ENCODE results near the gene NADK.
A peak's percentile ranks its signal among the peaks of the same experiment; 100 is the strongest.

NADK gene

GRCh38 chr1:1786836-1787605 is 8.8 kb upstream of the NADK start:
- DNase-seq (ENCODE audit: low read depth) = no peak

DNA sequence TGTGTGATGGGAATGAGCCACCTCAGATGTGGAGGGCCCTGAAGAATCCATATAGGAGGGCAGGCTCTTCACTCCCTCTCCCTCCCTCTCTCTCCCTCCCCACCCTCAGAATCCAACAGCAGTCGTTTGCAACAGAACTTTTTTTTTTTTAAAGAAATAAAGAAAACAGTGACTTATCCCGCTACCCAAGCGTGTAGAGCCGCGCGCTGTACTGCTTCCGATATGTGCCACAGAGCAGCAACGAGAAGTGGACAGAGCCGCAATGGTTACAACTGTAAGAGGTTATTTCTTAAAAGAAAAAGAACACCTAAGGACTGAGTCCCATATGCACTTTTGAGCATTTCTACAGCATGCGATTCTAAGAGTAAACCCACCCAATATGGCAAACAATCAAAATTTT is 7.4 kb upstream of the NADK start:
- DNase-seq (ENCODE audit: low read depth) = no peak

GRCh38 chr1:1784933-1785332 is 6.7 kb upstream of the NADK start:
- no peak for DNase-seq (ENCODE audit: low read depth)

DNA sequence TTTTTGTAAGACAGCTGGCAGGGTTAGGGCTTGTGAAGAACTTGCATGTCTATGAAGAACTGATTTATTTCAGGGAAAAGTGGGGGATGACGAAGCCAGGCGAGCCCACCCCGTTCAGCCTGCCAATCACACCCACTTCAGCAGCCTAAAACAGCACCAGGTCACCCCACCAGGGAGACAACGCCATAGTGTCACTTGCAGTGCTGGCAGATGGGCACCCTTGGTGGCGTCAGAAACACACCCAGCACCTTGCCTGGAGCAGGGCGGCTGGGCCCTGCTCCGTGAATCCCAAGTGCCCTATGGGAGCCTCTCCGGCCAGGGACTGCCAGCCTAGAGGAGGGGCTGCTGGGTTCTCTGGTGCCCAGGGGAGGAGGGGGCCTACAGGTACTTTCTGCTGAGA is 5.0 kb upstream of the NADK start:
- no peak for DNase-seq (ENCODE audit: low read depth)

DNA sequence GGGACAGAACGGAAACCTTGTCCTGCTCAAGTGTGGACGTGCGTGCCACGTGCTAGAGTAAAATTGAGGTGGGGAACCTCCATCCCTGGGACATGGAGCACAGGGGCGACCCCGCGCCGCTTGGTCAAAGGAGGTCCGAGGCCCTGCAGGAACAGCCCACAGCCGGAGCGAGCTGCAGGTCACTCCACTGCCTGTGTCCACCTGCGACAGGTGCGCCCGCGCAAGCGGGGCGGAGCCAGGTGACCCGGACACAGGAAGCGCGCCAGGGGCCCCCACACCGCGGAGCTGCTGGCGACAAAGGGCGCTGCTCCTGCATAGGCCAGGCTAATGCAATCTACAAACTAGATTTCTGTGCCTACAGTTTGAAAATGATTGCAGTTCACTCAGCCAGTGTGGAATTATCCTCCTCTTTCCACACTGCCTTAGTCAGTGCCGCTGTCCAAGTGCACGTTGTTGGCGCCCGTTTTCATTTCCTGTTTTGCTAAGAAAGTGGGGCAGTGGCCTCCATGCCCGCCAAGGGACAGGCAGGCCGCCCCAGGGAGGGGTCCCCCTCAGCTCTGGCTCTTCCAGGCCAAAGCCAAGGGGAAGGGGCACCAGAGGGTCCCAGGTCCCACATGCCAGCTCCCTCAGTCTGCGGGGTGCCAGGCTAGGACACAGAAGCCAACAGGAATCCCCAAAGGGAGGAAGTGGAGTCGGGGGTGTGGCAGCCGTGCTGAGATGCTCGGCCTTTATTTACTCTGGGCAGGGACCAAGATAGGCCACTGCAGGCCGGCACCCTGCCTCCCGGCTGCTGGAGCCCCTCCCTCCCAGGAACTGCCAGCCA is 4.3 kb upstream of the NADK start:
- DNase-seq (ENCODE audit: low read depth) = peak; percentile 79

- no peak for DNase-seq (ENCODE audit: low read depth)
Measured at GRCh38 chr1:1781526-1781903, 3.2 kb upstream of the NADK start.

GRCh38 chr1:1780598-1781525 is 2.6 kb upstream of the NADK start:
- DNase-seq (ENCODE audit: low read depth) = no peak

- DNase-seq (ENCODE audit: low read depth) = peak; percentile 60
Measured at GRCh38 chr1:1779691-1780597, 1.7 kb upstream of the NADK start.

- no peak for DNase-seq (ENCODE audit: low read depth)
Measured at GRCh38 chr1:1779320-1779675, 1.0 kb upstream of the NADK start.

DNA sequence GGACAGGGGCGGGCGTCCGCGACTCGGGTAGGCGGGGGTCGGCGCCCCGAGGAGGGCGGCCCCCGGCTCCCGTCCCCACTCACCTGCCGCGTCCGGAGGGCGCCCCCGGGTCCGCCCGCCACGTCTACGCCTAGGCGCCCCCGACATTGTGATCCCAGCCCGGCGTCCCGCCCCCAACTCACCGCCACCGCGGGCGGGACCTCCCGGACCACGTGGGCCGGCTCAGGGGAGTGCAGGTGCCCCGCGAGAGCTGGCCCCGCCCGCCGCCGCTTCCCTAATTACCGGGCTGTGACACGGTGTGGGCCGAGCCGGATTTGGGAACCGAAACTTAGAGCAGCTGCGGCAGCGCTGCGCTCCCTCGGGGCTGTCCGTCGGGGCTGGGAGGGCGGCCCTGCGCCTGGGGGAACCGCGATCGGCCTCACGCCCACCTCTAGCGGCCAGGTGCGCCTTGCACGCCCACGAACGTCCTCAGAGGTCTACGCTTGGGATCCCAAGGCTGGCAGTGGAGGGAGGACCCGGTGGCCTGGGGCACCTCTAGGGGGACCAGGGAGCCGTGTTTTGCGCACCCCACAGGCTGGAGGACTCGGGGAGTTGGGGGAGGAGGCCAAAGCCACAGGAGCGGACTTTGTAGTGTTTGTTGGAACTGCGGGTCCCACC is 521 bp upstream of the NADK start:
- DNase-seq (ENCODE audit: low read depth) = peak; percentile 35

- DNase-seq (ENCODE audit: low read depth) = peak; percentile 45
Measured at GRCh38 chr1:1777583-1777899, 729 bp downstream of the NADK start.

GRCh38 chr1:1776672-1777582 is 1.3 kb downstream of the NADK start:
- no peak for DNase-seq (ENCODE audit: low read depth)

DNA sequence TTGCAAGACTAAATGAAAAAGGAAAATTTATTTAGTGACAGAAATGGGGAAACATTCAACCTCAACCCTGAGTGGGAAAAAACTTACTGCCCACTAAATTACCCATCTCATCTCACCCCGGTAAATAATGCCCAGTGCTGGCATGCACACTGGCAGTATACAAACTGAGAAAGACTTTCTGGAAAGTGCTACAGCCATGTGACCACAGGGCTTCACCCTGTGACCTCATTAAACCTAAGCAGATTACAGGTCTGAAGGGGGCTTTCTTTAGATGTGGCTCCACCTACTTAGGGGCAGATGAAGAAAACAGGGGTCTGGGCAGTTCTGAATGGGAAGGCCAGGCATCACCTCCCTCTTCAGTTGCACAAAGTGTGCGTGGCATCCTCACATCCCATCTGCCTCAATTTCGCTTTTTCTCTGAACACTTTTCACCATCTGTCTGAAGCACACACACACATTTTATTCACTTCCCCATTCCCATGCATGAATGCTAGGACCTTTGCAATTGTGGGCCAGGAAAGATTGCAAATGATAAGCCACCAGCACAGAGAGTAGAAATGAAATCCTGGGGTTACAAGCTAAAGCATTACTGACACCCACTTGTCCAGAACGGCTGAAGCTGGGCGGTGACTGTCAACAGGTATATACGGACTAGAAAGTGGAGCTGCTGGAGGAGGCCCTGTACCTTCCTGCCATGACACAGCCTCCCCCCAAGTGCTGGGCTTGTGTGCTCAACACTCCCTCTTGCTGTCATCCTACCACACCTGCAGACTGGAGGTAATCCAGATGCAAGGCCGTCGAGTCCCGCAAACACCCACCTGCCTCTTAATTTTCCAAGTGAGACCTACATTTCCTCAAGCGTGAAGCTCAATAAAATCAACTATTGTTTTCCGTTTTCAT is 2.7 kb downstream of the NADK start:
- no peak for DNase-seq (ENCODE audit: low read depth)

DNA sequence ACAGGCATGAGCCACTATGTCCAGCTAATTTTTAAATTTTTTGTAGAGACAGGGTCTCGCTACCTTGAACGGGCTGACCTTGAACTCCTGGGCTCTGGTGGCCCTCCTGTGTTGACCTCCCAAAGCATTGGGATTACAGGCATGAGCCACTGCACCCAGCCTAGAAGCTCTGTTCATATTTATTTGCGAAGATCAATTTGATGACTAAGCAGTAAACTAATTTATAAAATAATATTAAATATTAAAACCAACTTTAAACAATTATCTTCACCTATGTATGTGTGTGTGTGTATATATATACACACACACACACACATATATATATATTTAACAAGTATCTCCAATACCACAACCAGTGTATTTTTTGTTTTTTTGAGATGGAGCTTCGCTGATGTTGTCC is 4.4 kb downstream of the NADK start:
- no peak for DNase-seq (ENCODE audit: low read depth)

GRCh38 chr1:1771096-1771495 is 7.2 kb downstream of the NADK start:
- no peak for DNase-seq (ENCODE audit: low read depth)

- no peak for DNase-seq (ENCODE audit: low read depth)
Measured at GRCh38 chr1:1770102-1770501, 8.2 kb downstream of the NADK start.

GRCh38 chr1:1768249-1768992 is 9.8 kb downstream of the NADK start:
- DNase-seq (ENCODE audit: low read depth) = no peak

- DNase-seq (ENCODE audit: low read depth) = no peak
Measured at GRCh38 chr1:1764876-1765470, 13.3 kb downstream of the NADK start.
